Prostate gland (tissue), 2 donors: ENCODE data around the gene CACNA1D.

Experiments used
- CTCF ChIP-seq, 4 experiments: fragments of 200-600 bp in 2 of 4; fragments of 450-650 bp in 2 of 4; sonication (generic) in 2 of 4; IDR thresholded peaks; 1 replicate in 3 of 4; 2 replicates in 1 of 4; pipeline ENCODE4 v1.5.1; 2016 to 2019; ENCODE audit warnings: antibody characterized with exemption in 4 of 4, mild to moderate bottlenecking in 2 of 4, moderate library complexity in 2 of 4
- POLR2A ChIP-seq: fragments of 450-650 bp; IDR thresholded peaks from one replicate; pipeline ENCODE4 v1.6.1; 2016; ENCODE audit warnings: antibody characterized with exemption, mild to moderate bottlenecking

- TF ChIP-seq POLR2A = no peak
- no peak for TF ChIP-seq CTCF (IDR thresholded peaks at IDR 0.05)
Measured at GRCh38 chr3:53688066-53688465, 193.7 kb downstream of the CACNA1D start.
